ENCODE results near the gene HHATL. TPM values are rescaled to one million over a fixed set of nuclear protein-coding genes. Genes with fewer than 3 reads are reported as not detected.

The HHATL gene
- total and polyA plus RNA-seq, 10 of the 15 experiments (the other 5 are each of a cell fraction or from before 2014, with no cell fraction given) = not detected

- TF ChIP-seq CHD2 (IDR thresholded peaks at IDR 0.05; ENCODE audit: borderline replicate concordance, low read depth, low read length) (no peak), IKZF2 (IDR thresholded peaks at IDR 0.05) (no peak), RAD51 (IDR thresholded peaks at IDR 0.05) (no peak), TAF1 (IDR thresholded peaks at IDR 0.05; ENCODE audit: borderline replicate concordance, low read depth, low read length) (no peak), HDGF (IDR thresholded peaks at IDR 0.05) (no peak), MTA3 (IDR thresholded peaks at IDR 0.05; ENCODE audit: borderline replicate concordance, low read length) (no peak)
Measured at GRCh38 chr3:42658771-42659390, 43.7 kb downstream of the HHATL start (continued).

- Histone ChIP-seq H3K27me3 (replicated peaks in 1 of 2; ENCODE audit: control insufficient read depth in 2 of 2, insufficient read depth in 2 of 2, low read length in 1 of 2) (no peaks in the 10 kb centered on the region), H3K4me2 (ENCODE audit: control insufficient read depth, insufficient read depth) (no peak overlapping the region), H3K9ac (ENCODE audit: control insufficient read depth, insufficient read depth, low read length) (no peak overlapping the region), H2AFZ (ENCODE audit: control insufficient read depth, low read depth, low read length) (no peak overlapping the region), H3K79me2 (ENCODE audit: control insufficient read depth, insufficient read depth, low read length) (no peaks in the 10 kb centered on the region; the same call in 1 of the 2 replicates), H3K36me3 (ENCODE audit: control insufficient read depth in 2 of 2, insufficient read depth in 2 of 2, low read length in 1 of 2) (no peaks in the 10 kb centered on the region; a peak in 1 of 4 replicates), H3K9me3 (replicated peaks; ENCODE audit: control insufficient read depth, insufficient read depth, low read length) (no peaks in the 10 kb centered on the region), H3K4me1 (ENCODE audit: control insufficient read depth, insufficient read depth, low read length) (peaks cover 6% of the 10 kb centered on the region), H4K20me1 (ENCODE audit: control insufficient read depth, insufficient read depth) (no peaks in the 10 kb centered on the region), H3K4me3 (no peak overlapping the region), H3K27ac (ENCODE audit: control insufficient read depth, insufficient read depth) (no peak overlapping the region)
- ChIA-PET CTCF (interaction anchor here (0.9 kb wide), 1 partner anchor 76 kb away, joined by 3 read pairs; no protein-coding TSS in a partner anchor), RAD21 (ENCODE audit: unreplicated experiment) (no interaction called here), SMC1A (ENCODE audit: uncharacterized antibody, unreplicated experiment) (no interaction called here), POLR2A (interaction anchor here (0.6 kb wide), 1 partner anchor 39 kb away, joined by 4 read pairs; no protein-coding TSS in a partner anchor)
- 76% methylated on average over 32 of the region's 34 CpGs for WGBS (ENCODE audit: insufficient coverage, insufficient replicate concordance, low lambda C conversion rate, missing lambda C conversion rate)
- ATAC-seq = no peak
- FAIRE-seq = no peak
- no peak for TF ChIP-seq ZNF687 (IDR thresholded peaks at IDR 0.05)
- in situ Hi-C loops (cut with MboI) (no loop called here), intact Hi-C loops (cut with micrococcal nuclease; ENCODE audit: unreplicated experiment) (no loop called here)
- no TSS peak for BruUV-seq (replicated peaks)
- no peak for DNase-seq (ENCODE audit: low read depth, low spot score)
Measured at GRCh38 chr3:42658091-42658770, 44.4 kb downstream of the HHATL start.
